ENCODE measurements around the gene GEN1. TPM values are rescaled to one million over a fixed set of nuclear protein-coding genes. Genes with fewer than 3 reads are reported as not detected.

GEN1 gene
- total RNA-seq, 1 donor from 2014 or later: 28.1 TPM

- H3K9me3 Mint-ChIP-seq: no peaks in the 10 kb centered on the region
- no peak overlapping the region for H3K27ac Mint-ChIP-seq
- peaks cover 26% of the 10 kb centered on the region for H3K4me1 Mint-ChIP-seq (ENCODE audit: low read depth)
- intact Hi-C loops (cut with micrococcal nuclease): no loop called here
- H3K4me3 Mint-ChIP-seq: no peak overlapping the region
- H3K27me3 Mint-ChIP-seq (ENCODE audit: insufficient read depth): peaks cover 40% of the 10 kb centered on the region
- no peaks in the 10 kb centered on the region for H3K36me3 Mint-ChIP-seq (ENCODE audit: low read depth)
- DNase-seq (ENCODE audit: low spot score): no peak
These were observed 37.8 kb downstream of the GEN1 start for GRCh38 chr2:17791817-17792130.

GRCh38 chr2:17792515-17792914 lies 38.6 kb downstream of the GEN1 start:
- Mint-ChIP-seq H3K4me3 (no peak overlapping the region), H3K36me3 (ENCODE audit: low read depth) (no peaks in the 10 kb centered on the region), H3K9me3 (no peaks in the 10 kb centered on the region), H3K27me3 (ENCODE audit: insufficient read depth) (peaks cover 40% of the 10 kb centered on the region), H3K27ac (no peak overlapping the region), H3K4me1 (ENCODE audit: low read depth) (peaks cover 26% of the 10 kb centered on the region)
- DNase-seq (ENCODE audit: low spot score): no peak
- intact Hi-C loops (cut with micrococcal nuclease): no loop called here

GRCh38 chr2:17793296-17793695 lies 39.4 kb downstream of the GEN1 start:
- Mint-ChIP-seq H3K4me3 (no peak overlapping the region), H3K27me3 (ENCODE audit: insufficient read depth) (peaks cover 47% of the 10 kb centered on the region), H3K27ac (no peak overlapping the region), H3K4me1 (ENCODE audit: low read depth) (peaks cover 26% of the 10 kb centered on the region), H3K9me3 (no peaks in the 10 kb centered on the region), H3K36me3 (ENCODE audit: low read depth) (no peaks in the 10 kb centered on the region)
- intact Hi-C loops (cut with micrococcal nuclease): no loop called here
- DNase-seq (ENCODE audit: low spot score): no peak

GRCh38 chr2:17793803-17794354 lies 39.9 kb downstream of the GEN1 start:
- Mint-ChIP-seq H3K9me3 (no peaks in the 10 kb centered on the region), H3K4me1 (ENCODE audit: low read depth) (peaks cover 27% of the 10 kb centered on the region), H3K36me3 (ENCODE audit: low read depth) (no peaks in the 10 kb centered on the region), H3K4me3 (no peak overlapping the region), H3K27me3 (ENCODE audit: insufficient read depth) (peaks cover 47% of the 10 kb centered on the region), H3K27ac (no peak overlapping the region)
- no peak for DNase-seq (ENCODE audit: low spot score)
- intact Hi-C loops (cut with micrococcal nuclease): no loop called here

GRCh38 chr2:17795309-17795708 lies 41.4 kb downstream of the GEN1 start:
- DNase-seq (ENCODE audit: low spot score): no peak
- no peaks in the 10 kb centered on the region for H3K9me3 Mint-ChIP-seq
- intact Hi-C loops (cut with micrococcal nuclease): no loop called here
- H3K4me1 Mint-ChIP-seq (ENCODE audit: low read depth): peaks cover 35% of the 10 kb centered on the region
- no peak overlapping the region for H3K4me3 Mint-ChIP-seq
- H3K36me3 Mint-ChIP-seq (ENCODE audit: low read depth): no peaks in the 10 kb centered on the region
- H3K27ac Mint-ChIP-seq: no peak overlapping the region
- H3K27me3 Mint-ChIP-seq (ENCODE audit: insufficient read depth): peaks cover 45% of the 10 kb centered on the region

GRCh38 chr2:17798338-17798737 lies 44.4 kb downstream of the GEN1 start:
- H3K36me3 Mint-ChIP-seq (ENCODE audit: low read depth): no peaks in the 10 kb centered on the region
- H3K4me3 Mint-ChIP-seq: no peak overlapping the region
- no peak for DNase-seq (ENCODE audit: low spot score)
- H3K9me3 Mint-ChIP-seq: no peaks in the 10 kb centered on the region
- H3K27ac Mint-ChIP-seq: no peak overlapping the region
- peaks cover 9% of the 10 kb centered on the region for H3K4me1 Mint-ChIP-seq (ENCODE audit: low read depth)
- H3K27me3 Mint-ChIP-seq (ENCODE audit: insufficient read depth): peaks cover 33% of the 10 kb centered on the region
- intact Hi-C loops (cut with micrococcal nuclease): no loop called here

GRCh38 chr2:17799301-17800120 lies 45.6 kb downstream of the GEN1 start:
- H3K4me1 Mint-ChIP-seq (ENCODE audit: low read depth): peaks cover 9% of the 10 kb centered on the region
- H3K27me3 Mint-ChIP-seq (ENCODE audit: insufficient read depth): peaks cover 30% of the 10 kb centered on the region
- no peak overlapping the region for H3K27ac Mint-ChIP-seq
- no peak for DNase-seq (ENCODE audit: low spot score)
- no peaks in the 10 kb centered on the region for H3K9me3 Mint-ChIP-seq
- intact Hi-C loops (cut with micrococcal nuclease): no loop called here
- no peak overlapping the region for H3K4me3 Mint-ChIP-seq
- H3K36me3 Mint-ChIP-seq (ENCODE audit: low read depth): no peaks in the 10 kb centered on the region

GRCh38 chr2:17800219-17800618 lies 46.3 kb downstream of the GEN1 start:
- peaks cover 9% of the 10 kb centered on the region for H3K4me1 Mint-ChIP-seq (ENCODE audit: low read depth)
- peaks cover 24% of the 10 kb centered on the region for H3K27me3 Mint-ChIP-seq (ENCODE audit: insufficient read depth)
- no peaks in the 10 kb centered on the region for H3K36me3 Mint-ChIP-seq (ENCODE audit: low read depth)
- intact Hi-C loops (cut with micrococcal nuclease): no loop called here
- no peaks in the 10 kb centered on the region for H3K9me3 Mint-ChIP-seq
- H3K4me3 Mint-ChIP-seq: no peak overlapping the region
- DNase-seq (ENCODE audit: low spot score): no peak
- no peak overlapping the region for H3K27ac Mint-ChIP-seq

- no peaks in the 10 kb centered on the region for H3K9me3 Mint-ChIP-seq
- H3K27ac Mint-ChIP-seq: no peak overlapping the region
- H3K36me3 Mint-ChIP-seq (ENCODE audit: low read depth): no peaks in the 10 kb centered on the region
- intact Hi-C loops (cut with micrococcal nuclease): no loop called here
- H3K27me3 Mint-ChIP-seq (ENCODE audit: insufficient read depth): peaks cover 23% of the 10 kb centered on the region
- no peak overlapping the region for H3K4me3 Mint-ChIP-seq
- DNase-seq (ENCODE audit: low spot score): no peak
- peaks cover 9% of the 10 kb centered on the region for H3K4me1 Mint-ChIP-seq (ENCODE audit: low read depth)
These were observed 46.9 kb downstream of the GEN1 start for GRCh38 chr2:17800693-17801458.

GRCh38 chr2:17803497-17803896 lies 49.6 kb downstream of the GEN1 start:
- Mint-ChIP-seq H3K4me3 (no peak overlapping the region), H3K4me1 (ENCODE audit: low read depth) (peaks cover 9% of the 10 kb centered on the region), H3K36me3 (ENCODE audit: low read depth) (no peaks in the 10 kb centered on the region), H3K27me3 (ENCODE audit: insufficient read depth) (peaks cover 12% of the 10 kb centered on the region), H3K9me3 (no peaks in the 10 kb centered on the region), H3K27ac (no peak overlapping the region)
- DNase-seq (ENCODE audit: low spot score): no peak
- intact Hi-C loops (cut with micrococcal nuclease): no loop called here

- H3K4me3 Mint-ChIP-seq: no peak overlapping the region
- H3K27me3 Mint-ChIP-seq (ENCODE audit: insufficient read depth): peaks cover 12% of the 10 kb centered on the region
- no peak overlapping the region for H3K27ac Mint-ChIP-seq
- no peak for DNase-seq (ENCODE audit: low spot score)
- no peaks in the 10 kb centered on the region for H3K36me3 Mint-ChIP-seq (ENCODE audit: low read depth)
- H3K4me1 Mint-ChIP-seq (ENCODE audit: low read depth): peaks cover 3% of the 10 kb centered on the region
- no peaks in the 10 kb centered on the region for H3K9me3 Mint-ChIP-seq
- intact Hi-C loops (cut with micrococcal nuclease): no loop called here
These were observed 50.4 kb downstream of the GEN1 start for GRCh38 chr2:17804358-17804757.

GRCh38 chr2:17805166-17805565 lies 51.2 kb downstream of the GEN1 start:
- no peaks in the 10 kb centered on the region for H3K4me1 Mint-ChIP-seq (ENCODE audit: low read depth)
- H3K27ac Mint-ChIP-seq: no peak overlapping the region
- H3K36me3 Mint-ChIP-seq (ENCODE audit: low read depth): no peaks in the 10 kb centered on the region
- peaks cover 12% of the 10 kb centered on the region for H3K27me3 Mint-ChIP-seq (ENCODE audit: insufficient read depth)
- H3K9me3 Mint-ChIP-seq: no peaks in the 10 kb centered on the region
- DNase-seq (ENCODE audit: low spot score): no peak
- H3K4me3 Mint-ChIP-seq: no peak overlapping the region
- intact Hi-C loops (cut with micrococcal nuclease): no loop called here

GRCh38 chr2:17805717-17806363 lies 51.9 kb downstream of the GEN1 start:
- no peaks in the 10 kb centered on the region for H3K36me3 Mint-ChIP-seq (ENCODE audit: low read depth)
- no peaks in the 10 kb centered on the region for H3K9me3 Mint-ChIP-seq
- intact Hi-C loops (cut with micrococcal nuclease): no loop called here
- no peak overlapping the region for H3K4me3 Mint-ChIP-seq
- H3K27ac Mint-ChIP-seq: no peak overlapping the region
- peaks cover 11% of the 10 kb centered on the region for H3K27me3 Mint-ChIP-seq (ENCODE audit: insufficient read depth)
- no peak for DNase-seq (ENCODE audit: low spot score)
- H3K4me1 Mint-ChIP-seq (ENCODE audit: low read depth): no peaks in the 10 kb centered on the region
